ENCODE results near the gene BTN3A1. TPM values are rescaled to one million over a fixed set of nuclear protein-coding genes. Genes with fewer than 3 reads are reported as not detected.
"Not testable (repeated sequence)": the region's sequence is repeated elsewhere in the genome, so short reads cannot be mapped to it uniquely, and the experiment has no call there.

Gene BTN3A1
- total RNA-seq, 1 experiment from 2014 or later, result 5.4 TPM

DNA sequence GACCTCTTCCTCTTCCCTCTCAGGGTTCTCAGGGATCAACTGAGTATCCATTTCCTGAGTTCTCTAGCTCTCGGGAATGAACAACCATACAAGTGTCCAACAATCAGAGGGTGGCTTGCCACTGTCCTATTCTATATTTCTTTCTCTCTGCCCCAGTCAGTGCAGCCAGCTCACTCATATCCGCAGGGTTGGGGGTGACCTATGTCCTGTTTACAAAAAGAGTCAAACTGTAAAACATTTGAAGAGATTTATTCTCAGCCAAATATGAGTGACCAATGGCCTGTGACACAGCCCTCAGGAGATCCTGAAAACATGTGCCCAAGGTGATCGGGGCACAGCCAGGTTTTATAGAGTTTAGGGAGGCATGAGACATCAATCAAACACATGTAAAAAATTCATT lies 47.9 kb upstream of the BTN3A1 start:
- H3K4me1 ChIP-seq (ENCODE audit: insufficient read depth, low read length), result peaks cover 36% of the 10 kb centered on the region
- H3K9me3 ChIP-seq (ENCODE audit: low read length), result no peaks in the 10 kb centered on the region
- ChIA-PET CTCF (interaction anchor here (0.6 to 0.7 kb wide), 3 partner anchors 12 to 16 kb away, joined by 3 read pairs; no protein-coding TSS in a partner anchor), POLR2A (ENCODE audit: unreplicated experiment) (interaction anchor here (0.6 kb wide), 2 partner anchors 29 to 230 kb away, joined by 3 to 12 read pairs; partner anchors contain the start of gene BTN2A2)
- no peak overlapping the region for H3K4me3 ChIP-seq (ENCODE audit: low read length)
- no TSS peak for BruUV-seq (replicated peaks)
- no peaks in the 10 kb centered on the region for H3K79me2 ChIP-seq (ENCODE audit: low read length)
- H3K36me3 ChIP-seq (ENCODE audit: low read depth, low read length), result no peaks in the 10 kb centered on the region
- intact Hi-C loops (cut with micrococcal nuclease), result no loop called here
- no peaks in the 10 kb centered on the region for H4K20me1 ChIP-seq (ENCODE audit: low read length)
- no peak for TF ChIP-seq EZH2 (IDR thresholded peaks at IDR 0.05; ENCODE audit: low read length, unreplicated experiment)
- TF ChIP-seq, protein P1, sequence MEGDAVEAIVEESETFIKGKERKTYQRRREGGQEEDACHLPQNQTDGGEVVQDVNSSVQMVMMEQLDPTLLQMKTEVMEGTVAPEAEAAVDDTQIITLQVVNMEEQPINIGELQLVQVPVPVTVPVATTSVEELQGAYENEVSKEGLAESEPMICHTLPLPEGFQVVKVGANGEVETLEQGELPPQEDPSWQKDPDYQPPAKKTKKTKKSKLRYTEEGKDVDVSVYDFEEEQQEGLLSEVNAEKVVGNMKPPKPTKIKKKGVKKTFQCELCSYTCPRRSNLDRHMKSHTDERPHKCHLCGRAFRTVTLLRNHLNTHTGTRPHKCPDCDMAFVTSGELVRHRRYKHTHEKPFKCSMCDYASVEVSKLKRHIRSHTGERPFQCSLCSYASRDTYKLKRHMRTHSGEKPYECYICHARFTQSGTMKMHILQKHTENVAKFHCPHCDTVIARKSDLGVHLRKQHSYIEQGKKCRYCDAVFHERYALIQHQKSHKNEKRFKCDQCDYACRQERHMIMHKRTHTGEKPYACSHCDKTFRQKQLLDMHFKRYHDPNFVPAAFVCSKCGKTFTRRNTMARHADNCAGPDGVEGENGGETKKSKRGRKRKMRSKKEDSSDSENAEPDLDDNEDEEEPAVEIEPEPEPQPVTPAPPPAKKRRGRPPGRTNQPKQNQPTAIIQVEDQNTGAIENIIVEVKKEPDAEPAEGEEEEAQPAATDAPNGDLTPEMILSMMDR (conservative IDR thresholded peaks at IDR 0.05; ENCODE audit: low read depth, low read length), result no peak
- no peak for TF ChIP-seq EZH2phosphoT487 (IDR thresholded peaks at IDR 0.05; ENCODE audit: borderline replicate concordance, low read length)
- H3K27ac ChIP-seq (ENCODE audit: low read length), result peak overlapping the region; percentile 55
- no peaks in the 10 kb centered on the region for H3F3A ChIP-seq (ENCODE audit: low read length, unreplicated experiment)
- ATAC-seq (peak; percentile 53), DNase-seq (peak; percentile 65)
- peak overlapping the region; percentile 23 for H3K4me2 ChIP-seq (ENCODE audit: low read length)
- no peaks in the 10 kb centered on the region for H3K27me3 ChIP-seq (ENCODE audit: low read length)
- H2AFZ ChIP-seq (ENCODE audit: low read length), result no peak overlapping the region
- no peaks in the 10 kb centered on the region for H3K9me2 ChIP-seq (replicated peaks; ENCODE audit: low read length)
- no peak overlapping the region for H3K9ac ChIP-seq (ENCODE audit: low read length)

DNA sequence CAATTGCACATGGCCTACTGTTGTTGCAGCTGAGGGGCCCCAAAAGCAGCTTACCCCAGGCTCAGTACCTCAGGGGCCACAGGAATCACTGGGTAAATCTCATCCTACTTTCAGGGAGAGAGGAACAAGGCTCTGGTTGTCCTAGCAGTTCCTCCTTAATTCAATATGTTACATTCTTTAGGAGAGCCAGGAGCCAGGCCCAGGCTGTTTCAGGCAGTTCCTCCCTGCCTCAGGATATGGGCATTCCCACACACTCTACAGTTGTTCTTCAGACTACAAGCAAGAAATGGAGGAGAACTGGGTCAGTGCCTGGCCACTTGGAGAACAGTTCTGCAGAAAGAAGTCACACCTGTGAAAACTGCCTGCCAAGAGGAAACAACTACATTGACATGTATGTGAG lies 46.7 kb upstream of the BTN3A1 start:
- H3K9me2 ChIP-seq (replicated peaks; ENCODE audit: low read length), result no peaks in the 10 kb centered on the region
- H3K4me3 ChIP-seq (ENCODE audit: low read length), result no peak overlapping the region
- H3K4me1 ChIP-seq (ENCODE audit: insufficient read depth, low read length), result peaks cover 36% of the 10 kb centered on the region
- no peaks in the 10 kb centered on the region for H3K79me2 ChIP-seq (ENCODE audit: low read length)
- H2AFZ ChIP-seq (ENCODE audit: low read length), result no peak overlapping the region
- ChIA-PET POLR2A (ENCODE audit: unreplicated experiment) (no interaction called here), CTCF (no interaction called here)
- H3K27me3 ChIP-seq (ENCODE audit: low read length), result no peaks in the 10 kb centered on the region
- DNase-seq, result no peak
- no TSS peak for BruUV-seq (replicated peaks)
- H3K27ac ChIP-seq (ENCODE audit: low read length), result no peak overlapping the region
- no peaks in the 10 kb centered on the region for H4K20me1 ChIP-seq (ENCODE audit: low read length)
- TF ChIP-seq EZH2 (IDR thresholded peaks at IDR 0.05; ENCODE audit: low read length, unreplicated experiment) (no peak), EZH2phosphoT487 (IDR thresholded peaks at IDR 0.05; ENCODE audit: borderline replicate concordance, low read length) (no peak)
- TF ChIP-seq, protein P1 (conservative IDR thresholded peaks at IDR 0.05; ENCODE audit: low read depth, low read length), result no peak
- no peaks in the 10 kb centered on the region for H3K9me3 ChIP-seq (ENCODE audit: low read length)
- no peak for ATAC-seq
- H3K4me2 ChIP-seq (ENCODE audit: low read length), result no peak overlapping the region
- H3K36me3 ChIP-seq (ENCODE audit: low read depth, low read length), result no peaks in the 10 kb centered on the region
- H3K9ac ChIP-seq (ENCODE audit: low read length), result no peak overlapping the region
- H3F3A ChIP-seq (ENCODE audit: low read length, unreplicated experiment), result no peaks in the 10 kb centered on the region
- intact Hi-C loops (cut with micrococcal nuclease), result no loop called here

DNA sequence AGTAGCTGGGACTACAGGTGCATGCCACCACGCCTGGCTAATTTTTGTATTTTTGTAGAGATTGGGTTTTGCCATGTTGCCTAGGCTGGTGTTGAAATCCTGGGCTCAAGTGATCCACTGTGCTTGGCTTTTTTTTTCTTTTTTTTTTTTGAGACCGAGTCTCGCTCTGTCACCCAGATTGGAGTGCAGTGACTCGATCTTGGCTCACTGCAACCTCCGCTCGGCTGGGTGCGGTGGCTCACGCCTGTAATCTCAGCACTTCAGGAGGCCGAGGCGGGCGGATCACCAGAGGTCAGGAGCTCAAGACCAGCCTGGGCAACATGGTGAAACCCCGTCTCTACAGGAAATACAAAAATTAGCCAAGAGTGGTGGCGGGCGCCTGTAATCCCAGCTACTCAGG lies 44.5 kb upstream of the BTN3A1 start:
- H3K36me3 ChIP-seq (ENCODE audit: low read depth, low read length); intact Hi-C loops (cut with micrococcal nuclease); H3K79me2 ChIP-seq (ENCODE audit: low read length); H3K9me2 ChIP-seq (replicated peaks; ENCODE audit: low read length); DNase-seq; H4K20me1 ChIP-seq (ENCODE audit: low read length); H3K9ac ChIP-seq (ENCODE audit: low read length); H3K9me3 ChIP-seq (ENCODE audit: low read length); H3K27me3 ChIP-seq (ENCODE audit: low read length); H3K4me2 ChIP-seq (ENCODE audit: low read length); H3K27ac ChIP-seq (ENCODE audit: low read length); CTCF ChIA-PET; BruUV-seq (replicated peaks); ATAC-seq; H3K4me3 ChIP-seq (ENCODE audit: low read length); H2AFZ ChIP-seq (ENCODE audit: low read length); H3F3A ChIP-seq (ENCODE audit: low read length, unreplicated experiment); POLR2A ChIA-PET (ENCODE audit: unreplicated experiment): not testable (repeated sequence)
- H3K4me1 ChIP-seq (ENCODE audit: insufficient read depth, low read length), result peaks cover 17% of the 10 kb centered on the region
